Measurements from ENCODE around the gene PPP1R18. TPM values are rescaled to one million over a fixed set of nuclear protein-coding genes. Genes with fewer than 3 reads are reported as not detected.

PPP1R18 gene
- total and polyA plus RNA-seq, 12 donors = 6.4 to 120 (median 41.2) TPM

- no peak overlapping the region for H3K27ac ChIP-seq
- H3K4me1 ChIP-seq (replicated peaks in 1 of 2) = no peaks in the 10 kb centered on the region
- 90 to 95% (median 94%) methylated on average over 3 of the region's 3 CpGs for WGBS, 4 donors
- intact Hi-C loops (cut with DNase I) = no loop called here
- no peaks in the 10 kb centered on the region for H3K9me3 ChIP-seq (replicated peaks in 1 of 3)
- TF ChIP-seq POLR2A (IDR thresholded peaks at IDR 0.05) (no peak), CTCF (IDR thresholded peaks at IDR 0.05) (no peak)
- H3K27me3 ChIP-seq = no peaks in the 10 kb centered on the region
- DNase-seq = no peak
- H3K36me3 ChIP-seq (replicated peaks in 1 of 2) = peaks cover 0 to 16% of the 10 kb centered on the region in 2 donors
- H3K4me3 ChIP-seq = no peak overlapping the region
Measured at GRCh38 chr6:30635834-30636233, 50.6 kb downstream of the PPP1R18 start.

- peak; percentile 80 to 96 (median 88) for DNase-seq
- TF ChIP-seq POLR2A (IDR thresholded peaks at IDR 0.05) (peak; percentile 29), CTCF (IDR thresholded peaks at IDR 0.05) (peak in 5 of 6 experiments; percentile 22 to 39 (median 35))
- Histone ChIP-seq H3K27me3 (no peaks in the 10 kb centered on the region), H3K9me3 (replicated peaks in 1 of 3) (no peaks in the 10 kb centered on the region), H3K4me3 (peak within 1 kb of the TSS in 3 of 4 donors; percentile 19 to 64 (median 62)), H3K27ac (peak within 1 kb of the TSS; percentile 16 to 91 (median 66)), H3K36me3 (replicated peaks in 1 of 2) (peaks cover 0 to 73% of the 10 kb centered on the region in 2 donors), H3K4me1 (replicated peaks in 1 of 2) (peaks cover 9 to 10% of the 10 kb centered on the region in 2 donors)
- 2 to 4% (median 3%) methylated on average over 16 to 36 of the region's 36 CpGs for WGBS, 4 donors
- intact Hi-C loops (cut with DNase I) = loop anchor here in 1 of 2 donors (5.0 kb wide), 1 partner anchor 46 kb away; the partner anchor contains the start of gene DHX16
Measured at GRCh38 chr6:30626484-30627366, 59.7 kb downstream of the PPP1R18 start, which contains the start of gene ATAT1. Gene ATAT1 (plus strand): TSS chr6:30626874.

Small RNAs within 50 kb of the gene (small RNA-seq; reads per million reads assigned to genes)
- gene RF00019 = 0 reads per million in 2 donors

Other genes with a start within 250 kb of the PPP1R18 start
- gene HLA-E, start 197.1 kb downstream of the PPP1R18 start, total RNA-seq = 100 to 1,000 TPM in 8 of 9 donors, 10 to 100 TPM in 1; 85.7 to 667 (median 326) TPM
- gene HLA-E, start 197.1 kb downstream of the PPP1R18 start, polyA plus RNA-seq = 100 to 1,000 TPM; 126 to 285 (median 261) TPM
- gene GNL1, start 130.2 kb downstream of the PPP1R18 start, total RNA-seq = 10 to 100 TPM; 27.4 to 75.6 (median 51.6) TPM
- gene GNL1, start 130.2 kb downstream of the PPP1R18 start, polyA plus RNA-seq = 10 to 100 TPM; 33.2 to 86.7 (median 72.5) TPM
- gene PRR3, start 129.3 kb downstream of the PPP1R18 start, total RNA-seq = 10 to 100 TPM in 5 of 9 donors, 1 to 10 TPM in 4; 1.8 to 20.2 (median 10.8) TPM
- gene PRR3, start 129.3 kb downstream of the PPP1R18 start, polyA plus RNA-seq = 10 to 100 TPM; 20.3 to 25.5 (median 22.8) TPM
- 10 to 100 TPM; 24.6 to 53.1 (median 36.2) TPM for gene ABCF1, start 115.2 kb downstream of the PPP1R18 start, total RNA-seq
- 10 to 100 TPM; 18.7 to 75.2 (median 41.3) TPM for gene ABCF1, start 115.2 kb downstream of the PPP1R18 start, polyA plus RNA-seq
- gene PPP1R10, start 69.4 kb downstream of the PPP1R18 start, total RNA-seq = 100 to 1,000 TPM in 1 of 9 donors, 10 to 100 TPM in 8; 33.3 to 102 (median 68.4) TPM
- 10 to 100 TPM; 28.8 to 99.1 (median 61.1) TPM for gene PPP1R10, start 69.4 kb downstream of the PPP1R18 start, polyA plus RNA-seq
- 100 to 1,000 TPM in 1 of 9 donors, 10 to 100 TPM in 8; 51.0 to 105 (median 75.2) TPM for gene MRPS18B, start 68.8 kb downstream of the PPP1R18 start, total RNA-seq
- gene MRPS18B, start 68.8 kb downstream of the PPP1R18 start, polyA plus RNA-seq = 10 to 100 TPM; 43.0 to 90.5 (median 48.5) TPM
- 10 to 100 TPM in 1 of 9 donors, 1 to 10 TPM in 7, under 1 TPM in 1; 0.78 to 10.1 (median 6.8) TPM for gene ATAT1, start 59.8 kb downstream of the PPP1R18 start, total RNA-seq
- gene ATAT1, start 59.8 kb downstream of the PPP1R18 start, polyA plus RNA-seq = 10 to 100 TPM; 10.1 to 16.3 (median 13.0) TPM
- gene C6orf136, start 39.5 kb downstream of the PPP1R18 start, total RNA-seq = 10 to 100 TPM in 8 of 9 donors, 1 to 10 TPM in 1; 1.8 to 25.7 (median 16.6) TPM
- gene C6orf136, start 39.5 kb downstream of the PPP1R18 start, polyA plus RNA-seq = 10 to 100 TPM; 20.0 to 73.7 (median 49.7) TPM
- gene DHX16, start 13.6 kb downstream of the PPP1R18 start, total RNA-seq = 10 to 100 TPM; 16.4 to 39.7 (median 28.0) TPM
- 10 to 100 TPM; 37.7 to 75.9 (median 39.0) TPM for gene DHX16, start 13.6 kb downstream of the PPP1R18 start, polyA plus RNA-seq
- gene NRM, start 4.3 kb upstream of the PPP1R18 start, total RNA-seq = 10 to 100 TPM in 4 of 9 donors, 1 to 10 TPM in 5; 1.8 to 22.6 (median 10.0) TPM
- gene NRM, start 4.3 kb upstream of the PPP1R18 start, polyA plus RNA-seq = 10 to 100 TPM; 11.4 to 39.3 (median 24.9) TPM
- 10 to 100 TPM in 5 of 9 donors, 1 to 10 TPM in 4; 2.8 to 27.6 (median 12.0) TPM for gene MDC1, start 30.6 kb upstream of the PPP1R18 start, total RNA-seq
- 10 to 100 TPM; 16.8 to 26.9 (median 21.0) TPM for gene MDC1, start 30.6 kb upstream of the PPP1R18 start, polyA plus RNA-seq
- gene TUBB, start 33.7 kb upstream of the PPP1R18 start, total RNA-seq = 100 to 1,000 TPM in 8 of 9 donors, 10 to 100 TPM in 1; 90.3 to 439 (median 219) TPM
- 100 to 1,000 TPM; 107 to 473 (median 177) TPM for gene TUBB, start 33.7 kb upstream of the PPP1R18 start, polyA plus RNA-seq
- 100 to 1,000 TPM; 162 to 449 (median 338) TPM for gene FLOT1, start 56.0 kb upstream of the PPP1R18 start, total RNA-seq
- 100 to 1,000 TPM; 390 to 599 (median 411) TPM for gene FLOT1, start 56.0 kb upstream of the PPP1R18 start, polyA plus RNA-seq
- 10 to 100 TPM in 7 of 9 donors, 1 to 10 TPM in 2; 1.6 to 66.2 (median 38.2) TPM for gene IER3, start 57.9 kb upstream of the PPP1R18 start, total RNA-seq
- 100 to 1,000 TPM in 1 of 3 donors, 10 to 100 TPM in 2; 10.3 to 136 (median 49.1) TPM for gene IER3, start 57.9 kb upstream of the PPP1R18 start, polyA plus RNA-seq
- 100 to 1,000 TPM in 4 of 9 donors, 10 to 100 TPM in 5; 33.5 to 239 (median 81.2) TPM for gene DDR1, start 197.9 kb upstream of the PPP1R18 start, total RNA-seq
- gene DDR1, start 197.9 kb upstream of the PPP1R18 start, polyA plus RNA-seq = 10 to 100 TPM; 18.0 to 53.3 (median 50.5) TPM
- gene GTF2H4, start 221.6 kb upstream of the PPP1R18 start, total RNA-seq = 10 to 100 TPM in 7 of 9 donors, 1 to 10 TPM in 2; 3.7 to 48.6 (median 17.4) TPM
- 10 to 100 TPM; 30.8 to 71.9 (median 57.8) TPM for gene GTF2H4, start 221.6 kb upstream of the PPP1R18 start, polyA plus RNA-seq
- 10 to 100 TPM; 17.1 to 51.6 (median 31.1) TPM for gene VARS2, start 227.6 kb upstream of the PPP1R18 start, total RNA-seq
- gene VARS2, start 227.6 kb upstream of the PPP1R18 start, polyA plus RNA-seq = 10 to 100 TPM; 21.2 to 89.6 (median 55.4) TPM
- gene SFTA2, start 245.5 kb upstream of the PPP1R18 start, total RNA-seq = 1 to 10 TPM in 1 of 9 donors, under 1 TPM in 2, not detected in 6; 0.38 to 1.5 (median 0.39) TPM
- gene SFTA2, start 245.5 kb upstream of the PPP1R18 start, polyA plus RNA-seq = under 1 TPM in 2 of 3 donors, not detected in 1; 0.20 to 0.24 TPM